ENCODE results near the gene SEMA4B. TPM values are rescaled to one million over a fixed set of nuclear protein-coding genes. Genes with fewer than 3 reads are reported as not detected.
"Not testable (repeated sequence)": the region's sequence is repeated elsewhere in the genome, so short reads cannot be mapped to it uniquely, and the experiment has no call there.

Gene SEMA4B, protein sequence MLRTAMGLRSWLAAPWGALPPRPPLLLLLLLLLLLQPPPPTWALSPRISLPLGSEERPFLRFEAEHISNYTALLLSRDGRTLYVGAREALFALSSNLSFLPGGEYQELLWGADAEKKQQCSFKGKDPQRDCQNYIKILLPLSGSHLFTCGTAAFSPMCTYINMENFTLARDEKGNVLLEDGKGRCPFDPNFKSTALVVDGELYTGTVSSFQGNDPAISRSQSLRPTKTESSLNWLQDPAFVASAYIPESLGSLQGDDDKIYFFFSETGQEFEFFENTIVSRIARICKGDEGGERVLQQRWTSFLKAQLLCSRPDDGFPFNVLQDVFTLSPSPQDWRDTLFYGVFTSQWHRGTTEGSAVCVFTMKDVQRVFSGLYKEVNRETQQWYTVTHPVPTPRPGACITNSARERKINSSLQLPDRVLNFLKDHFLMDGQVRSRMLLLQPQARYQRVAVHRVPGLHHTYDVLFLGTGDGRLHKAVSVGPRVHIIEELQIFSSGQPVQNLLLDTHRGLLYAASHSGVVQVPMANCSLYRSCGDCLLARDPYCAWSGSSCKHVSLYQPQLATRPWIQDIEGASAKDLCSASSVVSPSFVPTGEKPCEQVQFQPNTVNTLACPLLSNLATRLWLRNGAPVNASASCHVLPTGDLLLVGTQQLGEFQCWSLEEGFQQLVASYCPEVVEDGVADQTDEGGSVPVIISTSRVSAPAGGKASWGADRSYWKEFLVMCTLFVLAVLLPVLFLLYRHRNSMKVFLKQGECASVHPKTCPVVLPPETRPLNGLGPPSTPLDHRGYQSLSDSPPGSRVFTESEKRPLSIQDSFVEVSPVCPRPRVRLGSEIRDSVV
- 7.1 and 25.4 TPM in 2 replicates for total RNA-seq (2014; rRNA removed; shearing (Covaris generic))

DNA sequence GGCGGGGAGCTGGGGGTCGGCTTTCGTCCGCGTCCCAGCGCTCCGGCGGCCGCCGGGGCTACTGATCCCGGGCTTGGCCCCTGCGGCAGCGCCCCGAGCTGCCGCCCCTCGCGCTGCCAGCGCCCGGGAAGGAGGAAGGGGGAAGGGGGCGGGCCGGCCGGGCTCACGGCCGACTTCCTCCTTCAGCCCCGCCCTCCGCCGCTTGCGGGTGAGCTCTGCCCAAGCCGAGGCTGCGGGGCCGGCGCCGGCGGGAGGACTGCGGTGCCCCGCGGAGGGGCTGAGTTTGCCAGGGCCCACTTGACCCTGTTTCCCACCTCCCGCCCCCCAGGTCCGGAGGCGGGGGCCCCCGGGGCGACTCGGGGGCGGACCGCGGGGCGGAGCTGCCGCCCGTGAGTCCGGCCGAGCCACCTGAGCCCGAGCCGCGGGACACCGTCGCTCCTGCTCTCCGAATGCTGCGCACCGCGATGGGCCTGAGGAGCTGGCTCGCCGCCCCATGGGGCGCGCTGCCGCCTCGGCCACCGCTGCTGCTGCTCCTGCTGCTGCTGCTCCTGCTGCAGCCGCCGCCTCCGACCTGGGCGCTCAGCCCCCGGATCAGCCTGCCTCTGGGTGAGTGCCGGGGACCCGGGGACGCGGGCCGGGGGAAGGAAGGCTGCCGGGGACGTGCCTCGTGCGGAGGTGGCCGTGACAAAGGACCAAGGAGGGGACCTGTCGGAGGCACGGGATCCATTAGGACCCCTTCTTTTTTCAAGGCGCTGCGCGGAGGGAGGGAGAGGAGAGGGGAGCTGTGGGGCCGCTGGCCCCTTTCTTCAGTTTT lies at the start of gene SEMA4B:
TSS of gene SEMA4B (plus strand) at position 201 of the 814 bp plus-strand sequence. CDS start at position 450, 249 bp downstream.
- in situ Hi-C loops (cut with HindIII; ENCODE audit: low sequenced_read_pairs): no loop called here
- peak; percentile 58 for DNase-seq (ENCODE audit: low spot score)

DNA sequence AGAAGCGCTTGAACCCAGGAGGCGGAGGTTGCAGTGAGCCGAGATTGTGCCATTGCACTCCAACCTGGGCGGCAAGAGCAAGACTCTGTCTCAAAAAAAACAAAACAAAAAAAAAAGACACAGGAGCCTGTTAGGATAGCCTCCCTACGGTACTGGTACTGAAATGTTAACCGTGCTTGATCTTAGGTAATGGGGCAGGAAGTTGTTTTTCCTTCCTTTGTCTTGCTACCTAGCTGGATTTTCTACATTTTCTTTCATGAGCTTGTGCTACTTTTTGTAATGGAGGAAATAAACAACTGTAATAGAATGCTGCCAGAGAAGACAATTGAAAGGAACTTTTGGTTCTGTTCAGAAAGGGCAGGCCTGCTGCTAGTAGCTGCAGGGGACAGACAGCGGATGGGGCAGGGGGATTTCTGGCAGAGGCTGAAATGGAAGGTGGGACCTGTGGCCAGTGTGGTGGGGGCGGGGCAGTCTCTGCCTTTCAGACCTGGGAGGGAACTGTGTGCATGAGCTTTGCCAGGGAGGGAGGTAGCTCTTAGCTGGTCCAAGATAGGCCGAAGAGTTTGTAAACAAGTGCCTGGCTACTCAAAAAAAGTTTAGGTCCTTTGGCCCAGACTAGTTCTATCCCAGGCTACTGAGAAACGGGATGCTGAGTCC lies 49.0 kb upstream of the SEMA4B start:
- no peak for DNase-seq (ENCODE audit: low spot score)
- in situ Hi-C loops (cut with HindIII; ENCODE audit: low sequenced_read_pairs): no loop called here

DNA sequence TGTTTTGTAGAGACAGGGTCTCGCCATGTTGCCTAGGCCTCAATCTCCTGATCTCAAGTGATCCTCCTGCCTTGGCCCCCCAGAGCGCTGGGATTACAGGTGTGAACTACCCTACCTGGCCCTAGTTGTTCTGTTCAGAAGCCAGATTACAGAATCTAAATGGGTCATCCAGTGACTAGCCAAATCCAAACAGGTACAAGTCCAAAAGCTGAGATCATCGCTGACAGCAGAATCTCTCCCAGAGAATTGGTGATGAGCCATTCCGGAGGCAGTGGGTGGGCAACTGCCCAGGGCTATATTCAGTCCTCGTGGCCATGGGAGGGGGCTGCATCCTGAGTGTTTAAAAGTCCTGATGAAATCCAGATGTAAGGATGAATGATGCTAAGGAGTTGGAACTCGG lies 47.5 kb upstream of the SEMA4B start:
- in situ Hi-C loops (cut with HindIII; ENCODE audit: low sequenced_read_pairs): no loop called here
- DNase-seq (ENCODE audit: low spot score): peak; percentile 21

DNA sequence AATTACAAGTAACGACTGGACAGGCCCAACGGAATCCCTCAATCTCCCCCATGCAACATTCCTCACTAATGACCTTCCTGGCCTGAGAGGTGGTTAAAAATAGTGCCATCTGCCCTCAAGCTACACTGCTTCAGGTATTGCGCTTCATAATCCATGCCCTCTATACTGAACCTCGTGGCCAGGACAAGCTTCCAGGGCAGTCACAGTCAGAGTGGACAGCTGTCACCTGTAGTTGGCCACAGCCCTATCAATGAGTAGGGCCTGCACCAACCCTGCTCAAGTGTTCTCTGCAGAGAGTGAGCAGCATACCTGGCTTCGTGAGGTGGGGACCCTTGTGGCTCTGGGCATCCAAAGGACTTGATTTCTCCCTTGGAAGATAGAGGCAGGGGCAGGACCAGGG lies 46.9 kb upstream of the SEMA4B start:
- in situ Hi-C loops (cut with HindIII; ENCODE audit: low sequenced_read_pairs): no loop called here

DNA sequence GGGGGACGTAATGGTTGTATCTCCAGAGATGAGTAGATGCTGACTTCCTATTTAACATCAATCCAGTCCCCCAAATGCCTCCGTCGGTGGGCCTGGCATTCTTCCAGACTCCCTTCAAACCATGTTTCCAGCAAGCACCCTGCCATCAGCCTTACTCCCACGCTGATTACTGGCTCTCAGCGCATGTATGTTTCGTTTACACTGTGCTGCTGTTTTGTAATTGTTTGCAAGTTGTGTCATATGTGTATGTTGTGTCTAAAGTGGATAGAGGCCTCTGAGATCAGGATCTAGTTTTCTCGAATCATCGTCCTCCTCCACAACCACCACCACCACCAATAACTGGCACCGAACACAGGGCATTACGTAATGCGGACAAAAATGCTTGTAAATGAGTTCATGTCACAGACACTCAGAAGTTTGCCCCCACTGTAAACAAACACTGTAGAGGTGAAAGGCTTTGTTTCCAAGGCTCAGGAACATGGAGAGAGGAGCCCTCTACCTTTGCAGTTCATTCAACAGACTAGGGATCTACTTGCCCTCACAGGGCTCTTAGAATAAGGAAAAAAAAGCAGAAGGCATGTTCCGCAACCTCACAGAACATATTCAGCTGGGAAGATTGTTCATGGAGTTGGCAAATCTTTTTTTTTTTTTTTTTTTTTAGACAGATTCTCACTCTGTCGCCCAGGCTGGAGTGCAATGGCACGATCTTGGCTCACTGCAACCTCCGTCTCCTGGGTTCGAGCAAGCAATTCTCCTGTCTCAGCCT lies 46.1 kb upstream of the SEMA4B start:
- DNase-seq (ENCODE audit: low spot score): no peak
- in situ Hi-C loops (cut with HindIII; ENCODE audit: low sequenced_read_pairs): no loop called here

More for the DNA sequence above, 46.9 kb upstream of the SEMA4B start:
- no peak for DNase-seq (ENCODE audit: low spot score)

DNA sequence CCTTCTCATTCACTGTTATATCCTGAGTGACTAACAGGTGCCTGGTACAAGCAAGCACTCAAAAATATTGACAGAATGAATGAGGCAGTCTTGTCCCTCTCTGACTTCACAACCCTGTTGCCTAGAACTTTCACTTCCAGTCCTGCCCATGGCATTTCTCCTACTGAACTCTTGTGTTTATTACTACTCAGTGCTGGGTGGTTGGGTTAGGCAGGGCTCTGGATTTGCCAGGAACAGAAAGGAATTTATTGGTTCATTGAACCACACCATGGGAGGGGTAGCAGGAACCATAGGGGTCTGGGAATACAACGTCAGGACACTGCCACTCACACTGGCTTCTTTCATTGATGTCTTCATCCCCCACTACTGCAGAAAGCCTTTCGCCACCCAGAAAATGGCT lies 41.9 kb upstream of the SEMA4B start:
- in situ Hi-C loops (cut with HindIII; ENCODE audit: low sequenced_read_pairs): no loop called here

DNA sequence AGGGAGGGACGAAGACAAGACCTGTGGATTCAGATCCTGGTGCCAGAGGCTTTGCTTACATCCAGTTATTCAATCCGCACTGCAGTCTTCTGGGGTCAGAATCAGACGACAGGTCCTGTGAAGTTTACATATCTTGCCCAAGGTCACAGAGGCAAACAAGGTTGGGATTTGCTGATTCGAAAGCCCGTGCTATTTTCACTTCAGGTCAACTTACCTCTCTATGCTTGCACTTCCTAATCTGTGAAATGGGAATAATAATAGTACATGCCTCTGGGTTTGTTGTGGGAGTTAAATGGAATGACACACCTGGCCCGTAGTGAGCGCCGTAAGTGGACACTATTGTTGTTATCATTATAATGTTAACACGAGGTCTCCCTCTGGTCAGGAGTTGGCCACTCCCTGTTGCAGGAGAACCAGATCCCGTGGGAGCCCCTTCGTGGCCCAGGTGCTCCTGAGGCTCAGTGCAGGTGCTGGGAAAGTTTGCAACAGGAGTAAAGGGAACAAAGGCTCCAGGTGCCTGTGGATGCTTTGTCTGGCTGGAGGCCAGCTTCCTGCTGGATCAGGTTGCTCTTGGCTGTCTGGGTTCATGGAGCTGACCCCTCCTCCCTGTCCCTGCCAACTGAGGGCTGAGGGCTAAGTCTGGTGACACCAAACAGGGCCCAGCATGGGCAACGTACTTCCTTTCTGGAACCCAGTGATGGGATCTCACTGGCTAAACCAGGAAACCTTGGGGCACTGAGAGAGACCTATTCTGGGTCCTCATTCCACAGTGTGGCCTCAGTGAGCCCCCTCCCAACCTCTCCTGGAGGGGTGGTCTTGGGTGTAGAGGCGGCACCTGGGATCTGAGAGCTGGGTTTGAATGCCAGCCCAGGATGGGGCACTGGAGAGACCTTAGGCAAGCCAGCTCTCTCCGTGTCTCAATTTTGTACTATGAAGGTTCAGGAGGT lies 40.1 kb upstream of the SEMA4B start:
- in situ Hi-C loops (cut with HindIII; ENCODE audit: low sequenced_read_pairs): no loop called here
- DNase-seq (ENCODE audit: low spot score): no peak

More for the DNA sequence above, 41.9 kb upstream of the SEMA4B start:
- no peak for DNase-seq (ENCODE audit: low spot score)

DNA sequence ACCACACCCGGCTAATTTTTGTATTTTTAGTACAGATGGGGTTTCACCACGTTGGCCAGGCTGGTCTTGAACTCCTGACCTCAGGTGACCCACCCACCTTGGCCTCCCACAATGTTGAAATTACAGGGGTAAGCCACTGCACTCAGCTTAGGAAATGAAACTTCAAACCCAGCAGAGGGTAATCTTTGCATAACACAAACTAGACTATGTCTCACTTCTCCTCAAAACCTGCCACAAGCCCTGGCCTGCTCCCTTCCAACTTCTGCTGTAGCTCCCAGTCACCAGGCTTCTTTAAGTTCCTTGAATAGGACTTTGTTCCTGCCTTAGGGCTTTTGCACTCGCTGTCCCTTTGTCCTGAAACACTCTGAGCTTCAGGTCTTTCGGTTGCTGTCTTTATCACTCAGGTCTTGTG lies 39.2 kb upstream of the SEMA4B start:
- in situ Hi-C loops (cut with HindIII; ENCODE audit: low sequenced_read_pairs): no loop called here
- no peak for DNase-seq (ENCODE audit: low spot score)

DNA sequence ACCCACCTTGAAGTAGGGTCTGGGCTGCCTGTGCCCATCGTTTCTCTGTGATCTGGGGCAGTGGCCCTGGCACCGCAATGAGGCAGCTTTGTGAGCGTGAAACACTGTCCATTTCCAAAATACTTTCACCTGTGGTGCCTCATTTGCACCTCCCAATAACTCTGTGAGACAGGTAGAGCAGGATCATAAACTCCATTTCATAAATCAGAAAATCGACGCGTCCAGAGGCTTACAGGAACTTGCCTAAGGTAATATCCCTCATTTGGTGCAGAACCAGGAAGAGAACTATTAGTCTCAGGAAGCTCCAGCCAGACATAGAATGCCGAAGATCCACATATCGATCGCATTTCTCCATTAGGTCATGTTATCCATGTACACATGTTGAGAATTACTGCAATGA lies 38.2 kb upstream of the SEMA4B start:
- in situ Hi-C loops (cut with HindIII; ENCODE audit: low sequenced_read_pairs): no loop called here
- no peak for DNase-seq (ENCODE audit: low spot score)

DNA sequence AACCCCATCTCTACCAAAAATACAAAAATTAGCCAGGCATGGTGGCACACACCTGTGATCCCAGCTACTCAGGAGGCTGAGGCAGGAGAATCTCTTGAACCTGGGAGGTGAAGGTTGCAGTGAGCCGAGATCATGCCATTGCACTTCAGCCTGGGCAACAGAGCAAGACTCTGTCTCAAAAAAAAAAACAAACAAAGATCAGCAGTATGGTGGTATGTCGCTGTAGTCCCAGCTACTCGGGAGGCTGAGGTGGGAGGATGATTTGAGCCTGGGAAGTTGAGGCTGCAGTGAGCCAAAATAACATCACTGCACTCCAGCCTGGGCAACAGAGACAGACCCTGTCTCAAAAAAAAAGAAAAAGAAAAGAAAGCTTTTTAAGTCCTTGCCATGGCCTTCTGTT lies 36.9 kb upstream of the SEMA4B start:
- in situ Hi-C loops (cut with HindIII; ENCODE audit: low sequenced_read_pairs); DNase-seq (ENCODE audit: low spot score): not testable (repeated sequence)

DNA sequence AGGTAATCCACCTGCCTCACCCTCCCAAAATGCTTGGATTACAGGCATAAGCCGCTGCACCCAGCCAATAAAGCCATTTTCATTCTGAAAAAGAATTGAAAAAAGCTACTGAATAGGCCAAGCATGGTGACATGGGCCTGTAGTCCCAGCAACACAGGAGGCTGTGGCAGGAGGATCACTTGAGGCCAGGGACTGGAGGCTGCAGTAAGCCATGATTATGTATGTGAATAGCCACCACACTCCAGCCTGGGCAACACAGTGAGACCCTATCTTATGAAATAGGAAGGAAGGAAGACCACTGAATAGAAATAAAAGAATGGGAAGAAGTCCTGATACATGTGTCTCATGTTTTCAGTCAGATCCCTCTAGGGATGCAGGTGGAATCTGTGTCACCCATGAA lies 36.0 kb upstream of the SEMA4B start:
- in situ Hi-C loops (cut with HindIII; ENCODE audit: low sequenced_read_pairs): no loop called here
- no peak for DNase-seq (ENCODE audit: low spot score)

DNA sequence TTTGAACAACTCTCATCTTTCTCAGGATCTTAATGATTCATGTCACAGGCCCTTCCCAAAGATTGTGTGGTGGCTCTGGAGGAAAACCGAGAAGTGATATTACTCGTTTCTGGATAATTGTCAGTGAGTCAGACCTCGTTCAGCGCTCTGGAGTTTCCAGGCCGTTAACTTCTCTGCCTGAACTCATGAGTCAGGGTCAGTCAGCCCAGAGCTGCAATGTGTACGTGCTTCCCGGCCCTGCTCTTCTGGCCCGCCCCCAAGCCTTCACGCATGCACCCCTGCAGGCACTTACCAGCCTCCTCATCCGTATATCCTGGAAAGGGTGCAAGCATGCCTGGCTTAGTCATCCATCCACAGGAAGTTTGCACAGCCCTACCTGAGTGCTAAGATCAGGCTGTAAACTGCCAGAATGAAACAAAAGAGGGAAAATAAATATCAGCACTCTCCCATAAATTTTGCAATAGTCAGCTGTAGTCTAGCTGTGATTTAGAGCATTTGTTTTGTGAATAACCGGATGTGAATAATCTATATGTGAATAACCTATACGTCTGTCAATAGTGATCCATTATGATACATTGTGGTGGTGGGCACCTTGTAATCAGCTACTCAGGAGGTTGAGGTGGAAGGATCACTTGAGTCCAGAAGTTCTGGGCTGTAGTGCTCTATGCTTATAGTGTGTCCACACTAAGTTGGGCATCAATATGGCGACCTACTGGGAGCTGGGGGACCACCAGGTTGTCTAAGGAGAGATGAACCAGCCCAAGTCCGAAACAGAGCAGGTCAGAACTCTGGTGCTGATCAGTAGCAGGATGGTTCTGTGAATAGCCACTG lies 35.3 kb upstream of the SEMA4B start:
- DNase-seq (ENCODE audit: low spot score): no peak
- in situ Hi-C loops (cut with HindIII; ENCODE audit: low sequenced_read_pairs): no loop called here

DNA sequence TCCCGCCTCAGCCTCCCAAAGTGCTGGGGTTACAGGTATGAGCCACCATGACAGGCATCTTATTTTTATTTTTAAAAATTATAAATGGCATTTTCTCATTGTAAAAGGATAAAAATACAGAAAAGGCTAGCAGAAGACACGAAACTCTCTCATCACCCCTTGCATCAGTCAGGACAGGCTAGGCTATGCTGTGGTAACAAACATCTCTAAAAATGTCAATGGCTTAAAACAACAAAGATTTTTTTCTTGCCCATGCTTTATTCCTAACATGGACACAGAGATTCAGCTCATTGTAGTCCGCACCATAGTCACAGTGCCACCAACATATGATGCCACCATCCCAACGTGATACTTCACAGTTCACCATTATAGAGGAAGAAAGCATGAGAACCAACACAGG lies 34.0 kb upstream of the SEMA4B start:
- in situ Hi-C loops (cut with HindIII; ENCODE audit: low sequenced_read_pairs): no loop called here
- DNase-seq (ENCODE audit: low spot score): no peak

DNA sequence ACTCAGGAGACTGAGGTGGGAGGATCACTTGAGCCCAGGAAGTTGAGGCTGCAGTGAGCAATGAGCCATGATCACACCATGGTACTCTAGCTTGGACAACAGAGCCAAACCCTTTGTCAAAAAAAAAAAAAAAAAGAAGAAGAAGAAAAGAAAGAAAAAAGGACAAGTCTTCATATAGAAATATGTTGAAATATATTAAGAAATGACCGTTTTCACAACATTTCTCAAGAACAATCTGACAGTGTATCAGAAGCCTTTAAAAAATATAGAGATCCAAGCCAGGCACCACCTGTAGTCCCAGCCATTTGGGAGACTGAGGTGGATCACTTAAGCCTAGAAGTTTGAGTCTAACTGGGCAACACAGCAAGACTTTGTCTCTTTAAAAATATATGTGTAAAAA lies 29.5 kb upstream of the SEMA4B start:
- DNase-seq (ENCODE audit: low spot score): no peak
- in situ Hi-C loops (cut with HindIII; ENCODE audit: low sequenced_read_pairs): no loop called here

DNA sequence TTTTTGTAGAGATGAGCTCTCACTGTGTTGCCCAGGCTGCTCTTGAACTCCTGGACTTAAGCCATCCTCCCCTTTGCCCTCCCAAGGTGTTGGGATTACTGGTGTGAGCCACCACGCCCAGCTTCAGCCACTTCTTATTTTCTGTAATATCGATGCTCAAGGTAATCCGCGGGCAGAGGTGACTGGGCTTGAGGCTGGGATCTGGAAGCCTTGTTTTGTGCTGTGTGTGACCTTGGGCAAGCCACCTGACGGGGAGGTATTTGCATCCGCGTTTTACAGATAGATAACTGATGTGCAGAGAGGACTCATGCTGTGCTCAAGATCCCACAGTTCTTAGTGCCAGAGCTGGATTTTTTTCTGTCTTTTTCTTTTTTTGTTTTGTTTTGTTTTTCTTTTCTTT lies 27.8 kb upstream of the SEMA4B start:
- in situ Hi-C loops (cut with HindIII; ENCODE audit: low sequenced_read_pairs): no loop called here
- no peak for DNase-seq (ENCODE audit: low spot score)

DNA sequence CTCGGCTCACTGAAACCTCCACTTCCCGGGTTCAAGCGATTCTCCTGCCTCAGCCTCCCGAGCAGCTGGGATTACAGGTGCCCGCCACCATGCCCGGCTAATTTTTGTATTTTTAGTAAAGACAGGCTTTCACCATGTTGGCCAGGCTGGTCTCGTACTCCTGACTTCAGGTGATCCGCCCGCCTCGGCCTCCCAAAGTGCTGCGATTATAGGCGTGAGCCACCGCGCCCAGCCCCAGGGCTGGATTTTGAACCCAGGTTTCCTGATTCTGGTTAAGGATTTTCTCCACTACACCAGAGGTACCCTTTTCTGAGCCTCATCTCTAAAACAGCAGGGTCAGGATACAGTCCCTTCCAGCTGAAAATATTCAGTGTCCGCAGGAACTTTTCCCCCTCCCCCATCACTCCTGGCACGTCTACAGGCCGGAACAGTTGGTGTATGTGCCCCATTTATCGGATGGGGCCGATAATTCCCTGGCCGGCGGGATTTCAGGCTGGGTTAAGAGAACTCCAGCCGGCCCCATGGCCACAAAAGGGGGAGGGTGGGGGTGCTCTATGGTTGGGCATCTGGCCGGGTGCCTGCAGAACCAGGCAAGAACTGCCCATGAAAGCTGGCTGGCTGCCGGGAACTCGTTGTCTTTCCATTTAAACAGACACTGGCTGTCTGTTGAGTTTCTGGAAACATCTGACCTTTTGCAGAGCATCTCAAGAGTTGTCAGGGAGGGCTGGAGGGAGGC lies 26.8 kb upstream of the SEMA4B start:
- peak; percentile 79 for DNase-seq (ENCODE audit: low spot score)
- in situ Hi-C loops (cut with HindIII; ENCODE audit: low sequenced_read_pairs): no loop called here
